Stimulated activated CD8-positive, alpha-beta memory T cell treated with anti-CD3 and anti-CD28 coated beads, Interleukin-4, amount 100 ng/mL, for 48 hours (primary cell): ENCODE measurements around the gene BLNK.
"Not testable (repeated sequence)": the region's sequence is repeated elsewhere in the genome, so short reads cannot be mapped to it uniquely, and the experiment has no call there.

Experiments
- DNase-seq: peaks from one replicate; pipeline ENCODE4 v3.0.0-alpha.2; 2020

Gene BLNK

DNA sequence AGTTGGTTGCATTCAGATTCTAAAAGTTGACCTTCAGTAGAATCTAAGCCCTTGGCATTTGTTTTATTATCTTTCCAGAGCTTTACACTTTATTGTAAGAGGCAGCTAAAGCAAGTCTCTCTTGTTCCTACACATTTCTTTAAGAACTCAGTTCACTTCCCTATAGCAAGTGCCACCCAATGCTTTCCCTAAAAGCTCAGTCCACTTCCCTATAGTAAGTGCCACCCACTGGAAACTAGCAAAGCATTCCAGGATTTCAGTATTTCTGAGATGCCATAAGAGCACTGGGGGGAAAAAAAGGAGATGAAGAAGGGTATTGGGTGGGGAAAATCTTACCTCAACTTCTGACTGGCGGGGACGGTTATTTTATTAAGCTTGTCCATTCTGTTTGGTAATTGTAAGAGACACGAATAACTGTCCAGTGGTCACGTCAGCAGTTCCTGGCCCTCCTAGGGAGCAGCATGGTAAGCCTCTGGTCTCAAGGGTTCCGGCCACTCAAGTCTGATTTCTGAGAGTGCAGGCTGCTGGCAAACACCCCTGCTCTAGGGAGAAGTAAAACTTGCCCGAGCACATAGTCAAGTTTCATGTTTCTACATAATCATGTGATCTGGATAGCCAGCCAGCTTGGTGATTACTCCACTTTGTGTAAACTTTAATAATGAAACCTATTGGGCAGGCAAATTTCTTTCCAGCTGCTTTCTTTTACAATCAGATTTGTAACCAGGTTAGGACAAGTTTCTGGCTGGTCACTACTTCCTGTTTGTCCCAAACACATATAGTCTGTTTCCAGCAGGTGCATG is at the start of gene BLNK:
BLNK (minus strand) TSS at position 554 of the 800 bp plus-strand sequence; CDS start at position 383, 171 bp downstream.
- DNase-seq, result no peak

DNA sequence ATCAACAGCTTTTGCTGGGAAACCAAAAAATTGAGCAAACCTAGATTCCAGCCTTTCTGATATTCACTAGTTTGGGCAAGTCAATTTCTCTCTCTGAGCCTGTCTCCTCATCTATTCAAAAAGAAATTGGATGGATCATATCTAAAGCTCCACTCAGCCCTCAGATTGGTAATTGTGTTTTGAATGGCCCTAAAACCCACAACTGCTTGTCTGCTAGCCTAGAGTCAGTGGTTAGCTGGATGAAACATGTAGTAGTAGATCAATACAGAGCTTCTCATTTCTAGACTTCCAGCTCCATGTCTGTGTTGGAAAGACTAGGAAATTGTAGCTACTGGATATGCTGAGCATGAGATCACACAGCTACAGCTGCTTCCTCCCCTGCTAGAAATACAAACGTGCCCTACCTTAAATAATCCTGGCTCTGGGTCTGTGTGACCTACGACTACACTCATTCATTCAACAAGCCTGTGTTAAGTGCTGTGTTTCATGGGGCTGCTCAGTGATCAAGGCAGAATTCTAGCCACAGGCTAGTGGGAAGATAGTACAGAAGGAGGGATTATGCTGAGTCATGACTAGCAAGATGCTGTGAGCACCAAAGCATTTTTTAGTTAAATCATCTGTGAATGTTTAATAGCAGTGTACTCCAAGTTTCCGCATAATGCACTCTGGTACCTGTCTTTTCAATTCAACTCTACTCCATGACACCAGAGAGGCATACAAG is 48.5 kb upstream of the BLNK start:
- no peak for DNase-seq

DNA sequence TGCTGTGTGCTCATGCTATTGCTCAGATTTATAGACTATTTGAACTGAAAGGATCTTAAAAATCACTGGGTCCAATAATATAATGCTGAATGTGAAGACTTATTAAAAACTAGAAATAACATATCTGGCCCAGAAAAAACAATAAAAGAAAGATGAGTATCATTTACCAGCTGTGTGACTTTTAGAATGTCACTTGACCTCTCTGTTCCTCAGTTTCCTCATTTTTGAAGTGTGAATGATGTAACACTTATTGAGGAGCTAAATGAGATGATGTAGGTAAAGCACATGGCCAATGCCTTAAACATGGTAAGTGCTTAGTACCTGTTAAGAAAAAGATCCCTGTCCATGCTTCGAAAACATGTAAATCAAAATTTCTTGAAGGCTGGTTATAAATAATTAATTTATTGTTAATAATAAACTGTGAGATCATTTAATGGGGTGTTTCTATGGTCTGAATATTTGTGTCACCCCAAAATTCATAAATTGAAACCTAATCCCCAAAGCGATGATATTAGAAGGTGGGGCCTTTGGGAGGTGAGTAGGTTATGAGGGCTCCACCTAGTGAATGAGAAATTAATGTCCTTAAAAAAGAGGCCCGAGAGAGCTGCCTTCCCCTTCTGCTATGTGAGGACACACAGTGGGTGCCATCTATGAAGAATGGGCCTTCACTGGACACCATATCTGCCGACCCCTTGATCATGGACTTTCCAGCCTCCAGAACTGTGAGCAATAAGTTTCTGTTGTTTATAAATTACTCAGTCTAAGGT is 45.9 kb upstream of the BLNK start:
- DNase-seq, result no peak

DNA sequence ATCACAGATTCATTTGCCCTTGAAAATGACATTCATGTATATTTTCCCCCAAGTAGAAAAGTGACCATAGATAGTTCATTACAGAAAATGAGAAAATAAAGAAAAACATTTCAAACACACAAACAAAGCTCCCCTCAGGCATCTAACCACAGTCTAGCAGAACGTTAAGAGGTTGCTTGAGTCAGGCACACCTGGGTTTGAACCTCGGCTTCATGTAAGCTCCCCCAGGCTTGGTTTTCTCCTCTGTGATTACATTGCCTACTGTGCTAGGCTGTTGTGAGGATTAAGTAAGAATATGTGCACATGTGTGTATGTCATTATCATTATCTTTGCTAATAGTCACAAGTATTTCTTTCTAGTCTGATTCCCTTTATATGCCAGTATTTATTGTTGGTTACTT is 42.0 kb upstream of the BLNK start:
- DNase-seq, result no peak

DNA sequence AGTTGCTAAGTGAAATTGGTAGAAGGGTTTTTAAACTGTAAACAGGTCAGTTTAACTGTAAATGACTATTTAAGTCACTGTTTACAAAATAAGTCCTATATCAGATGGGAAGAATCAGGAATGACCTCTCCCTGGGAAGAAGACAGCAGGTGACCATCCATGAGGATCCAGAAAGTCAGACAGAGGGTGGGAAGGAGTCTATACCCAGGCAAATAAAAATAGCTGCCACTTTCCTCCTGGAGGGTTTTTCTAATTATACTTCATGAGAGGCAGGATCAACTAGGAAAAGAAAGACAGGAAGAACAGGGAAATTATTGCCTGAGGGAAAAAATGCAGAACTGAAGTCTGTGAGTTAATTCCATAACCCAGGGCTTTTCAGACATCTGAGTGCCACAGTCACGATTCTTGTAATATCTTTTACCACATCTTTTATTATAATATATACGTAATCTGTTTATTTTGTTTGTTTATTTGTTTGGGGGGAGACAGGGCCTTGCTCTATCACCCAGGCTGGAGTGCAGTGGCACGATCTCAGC is 39.9 kb upstream of the BLNK start:
- DNase-seq, result no peak

DNA sequence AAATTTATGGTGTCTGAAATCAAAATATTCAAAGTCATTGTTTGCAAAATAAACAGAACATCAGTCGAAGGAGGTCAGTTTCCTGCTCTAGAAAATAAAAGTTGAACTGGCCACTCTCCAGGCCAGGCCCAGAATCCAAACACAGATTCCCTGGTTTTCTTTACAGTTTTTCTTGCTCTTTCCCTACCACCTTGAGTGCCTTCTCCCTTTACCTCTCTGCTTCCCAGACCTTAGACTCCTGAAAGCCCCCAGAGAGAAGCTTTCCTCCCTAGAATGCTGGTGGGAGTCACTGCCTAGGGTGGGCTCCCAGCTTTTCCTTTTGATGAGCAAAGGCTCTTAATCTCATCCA is 38.9 kb upstream of the BLNK start:
- DNase-seq, result no peak

DNA sequence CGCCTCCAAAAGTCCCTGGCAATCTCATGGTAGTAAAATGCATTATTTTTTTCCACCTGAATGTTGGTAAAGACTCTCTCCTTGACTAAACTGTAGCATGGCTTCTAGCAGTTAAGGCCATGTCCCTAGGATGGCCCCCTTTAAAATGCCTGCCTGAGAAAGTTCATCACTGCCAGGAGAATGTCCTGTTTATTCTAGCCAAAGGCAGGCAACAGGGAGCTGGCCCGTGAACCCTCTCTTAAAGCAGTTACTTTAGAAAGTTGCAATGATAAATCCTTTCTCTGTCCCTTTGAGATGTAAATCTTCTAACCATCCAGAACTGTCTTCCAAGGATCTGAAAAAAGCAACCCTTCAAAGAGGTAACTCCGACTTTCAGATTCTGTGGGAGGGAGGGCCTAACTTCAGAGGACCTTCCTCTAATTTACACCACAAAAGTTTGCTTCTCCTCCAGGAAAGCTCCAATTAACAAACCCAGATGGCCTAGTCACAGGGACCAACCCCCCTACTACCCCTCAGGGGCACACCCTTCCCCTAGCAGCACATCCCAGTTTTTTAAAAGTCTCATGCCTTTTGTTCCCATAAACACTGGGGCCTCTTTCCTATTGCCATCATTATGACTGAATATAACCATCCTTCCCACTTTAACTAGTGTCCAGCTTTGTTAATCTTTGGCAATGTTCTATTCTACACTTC is 38.4 kb upstream of the BLNK start:
- no peak for DNase-seq

DNA sequence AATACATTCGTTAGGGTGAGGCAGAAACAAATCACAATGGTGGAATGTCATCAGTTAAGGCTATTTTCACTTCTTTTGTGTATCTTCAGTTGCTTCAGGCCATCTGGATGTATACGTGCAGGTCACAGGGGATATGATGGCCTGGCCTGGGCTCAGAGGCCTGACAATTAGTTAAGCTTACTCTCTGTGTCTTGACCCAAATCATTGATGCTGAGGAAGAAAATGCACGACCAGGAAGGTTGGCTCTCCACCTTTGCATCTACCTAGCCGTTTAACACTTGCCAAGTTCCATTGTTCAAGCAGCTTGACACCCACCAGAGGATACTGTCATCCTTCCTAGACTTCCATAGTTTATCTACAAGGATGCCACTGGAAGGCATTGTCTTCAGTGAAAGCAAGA is 37.5 kb upstream of the BLNK start:
- not testable (repeated sequence) for DNase-seq

DNA sequence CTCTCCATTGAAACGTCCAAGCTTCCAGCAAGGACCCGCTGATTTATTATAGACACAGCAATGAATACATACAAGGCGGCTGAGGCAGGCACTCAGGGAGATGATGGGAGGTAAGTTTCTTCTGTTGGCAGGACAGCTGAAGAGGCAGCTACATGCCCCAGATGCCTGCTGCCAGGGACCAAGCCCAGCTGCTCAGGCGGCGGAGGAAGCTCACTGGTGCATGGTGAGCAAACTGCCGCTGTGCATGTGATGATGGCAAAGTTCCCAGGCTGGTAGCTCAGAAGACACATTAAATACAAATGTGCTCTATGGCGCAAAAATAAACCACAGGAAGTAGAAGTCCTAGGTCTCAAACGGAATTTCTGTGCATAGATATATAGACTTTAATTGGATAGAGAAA is 35.1 kb upstream of the BLNK start:
- DNase-seq, result no peak

DNA sequence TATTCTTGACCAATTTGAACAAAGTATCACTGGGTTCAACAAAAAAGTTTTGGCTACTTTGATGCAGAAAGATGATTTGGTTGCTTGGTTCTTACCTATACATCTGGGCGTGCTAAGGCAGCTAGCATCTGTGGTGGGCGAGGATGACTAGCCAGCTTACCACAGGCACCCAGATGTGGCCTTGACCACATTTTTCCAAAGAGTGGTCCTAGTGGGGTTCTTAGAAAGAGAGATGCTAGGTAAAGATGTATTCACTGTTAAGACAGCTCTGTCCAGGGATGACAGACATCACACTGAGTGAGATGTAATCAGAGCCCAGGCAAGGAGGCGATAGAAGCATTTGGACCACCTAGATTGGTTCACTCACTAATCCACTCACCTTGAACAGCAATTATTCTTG is 33.6 kb upstream of the BLNK start:
- DNase-seq, result no peak

DNA sequence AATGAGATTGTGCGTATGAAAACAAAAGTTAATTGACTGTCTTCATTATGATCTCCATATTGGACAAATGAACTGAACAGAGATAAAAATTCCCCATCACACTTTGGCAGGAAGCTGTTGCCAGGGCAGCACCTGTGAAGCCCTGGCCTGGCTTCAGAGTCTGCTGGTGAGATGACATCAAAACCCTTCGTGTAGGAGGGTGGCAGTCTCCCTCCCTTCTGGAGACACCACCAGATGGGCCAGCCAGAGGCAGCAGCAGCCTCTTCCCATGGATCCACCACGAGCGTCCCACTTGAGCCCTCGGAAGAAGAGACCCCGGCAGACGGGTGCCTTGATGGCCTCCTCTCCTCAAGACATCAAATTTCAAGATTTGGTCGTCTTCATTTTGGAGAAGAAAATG is 32.9 kb upstream of the BLNK start, which contains the start of gene DNTT:
DNTT (plus strand) TSS at position 205 of the 400 bp plus-strand sequence; CDS start at position 269, 64 bp downstream.
- DNase-seq, result no peak

DNA sequence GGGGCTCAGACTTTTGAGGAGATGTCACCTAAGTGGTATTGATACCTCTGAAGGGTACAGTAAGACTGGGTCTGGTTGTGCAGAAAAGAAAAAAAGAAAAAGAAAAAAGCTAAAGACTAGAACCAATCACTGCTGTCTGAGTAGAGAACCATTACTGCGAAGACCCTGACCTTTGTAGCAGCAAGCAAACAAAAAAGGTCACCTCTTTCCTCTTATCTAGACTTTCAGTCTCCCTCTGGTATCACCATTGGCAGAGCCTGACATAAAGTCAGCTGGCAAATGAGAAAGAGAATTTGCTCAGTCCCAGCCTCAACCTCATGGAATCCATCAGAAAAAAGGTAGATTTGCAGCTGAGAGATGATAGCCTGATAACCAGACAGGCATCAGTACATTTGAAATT is 30.2 kb upstream of the BLNK start:
- DNase-seq, result no peak

DNA sequence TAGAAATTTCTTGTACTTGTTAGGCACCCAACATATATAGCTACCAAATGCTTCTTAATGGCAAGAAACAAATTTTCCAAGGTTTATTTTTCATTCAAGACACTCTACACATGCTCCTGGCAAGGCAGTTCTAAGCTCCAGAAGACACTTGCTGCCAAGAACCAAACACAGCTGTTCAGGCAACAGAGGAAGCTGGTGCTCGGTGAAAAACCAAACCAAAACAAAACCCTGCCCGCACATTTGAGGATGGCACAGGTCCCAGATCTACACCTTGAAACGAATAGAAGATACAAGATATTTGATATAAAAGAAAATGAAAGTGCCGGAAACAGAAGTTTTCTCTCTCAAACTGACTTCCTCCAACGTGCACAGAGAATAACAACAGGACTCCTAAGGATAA is 28.0 kb upstream of the BLNK start:
- no peak for DNase-seq

DNA sequence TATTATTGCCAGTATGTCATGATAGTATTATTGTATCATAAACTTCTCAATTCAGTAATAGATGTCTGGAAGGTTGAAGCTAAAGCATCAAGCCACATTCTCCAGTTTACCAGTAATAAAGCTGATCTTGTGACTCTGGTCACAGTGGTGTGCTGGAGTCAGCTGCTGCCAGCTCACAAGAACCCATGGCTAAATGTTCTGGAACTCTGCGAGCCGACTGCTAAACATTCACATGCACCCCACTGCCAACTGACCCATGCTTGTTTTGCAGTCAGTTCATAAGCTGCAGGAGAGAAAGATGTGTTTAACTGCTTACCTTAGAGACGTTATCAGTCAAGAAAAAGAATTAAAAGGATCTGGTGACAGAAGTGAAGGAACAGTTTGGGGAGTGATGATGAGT is 27.0 kb upstream of the BLNK start:
- DNase-seq, result no peak

DNA sequence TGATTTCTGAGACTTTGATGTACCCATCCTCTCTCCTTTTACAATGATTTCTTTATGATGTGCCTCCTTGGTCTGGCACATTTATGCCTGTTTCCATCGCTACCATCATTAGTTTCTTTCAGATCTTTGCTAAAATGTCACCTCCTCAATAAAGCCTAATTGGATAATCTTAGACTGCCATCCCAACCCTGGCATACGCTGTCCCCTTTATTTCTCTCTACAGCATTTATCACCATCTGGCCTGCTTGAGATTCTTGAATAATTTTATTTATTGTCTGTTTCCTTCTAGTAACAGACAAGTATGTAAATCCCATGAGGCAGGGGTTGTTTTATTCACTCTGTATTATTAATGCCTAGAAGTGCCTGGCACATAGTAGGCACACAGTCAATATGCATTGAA is 26.1 kb upstream of the BLNK start:
- DNase-seq, result no peak

DNA sequence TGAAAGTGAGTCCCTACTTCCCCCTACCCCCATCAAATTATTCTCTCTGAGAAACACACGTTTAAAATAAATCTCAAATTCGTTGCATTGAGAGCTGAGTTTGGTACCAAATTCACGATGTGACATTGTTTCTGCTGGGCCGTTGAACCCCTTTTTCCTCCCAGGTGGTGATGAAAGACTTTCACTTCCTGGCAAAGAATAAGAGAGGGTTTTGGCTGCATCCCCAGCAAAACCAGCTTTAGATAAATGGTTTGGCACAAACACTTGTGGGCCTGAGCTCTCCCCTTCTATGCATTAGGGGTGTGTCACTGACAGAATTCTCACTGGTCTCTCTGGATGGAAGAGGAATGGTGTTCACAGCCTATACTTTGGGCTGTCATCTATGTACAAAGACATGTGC is 24.1 kb upstream of the BLNK start:
- no peak for DNase-seq

DNA sequence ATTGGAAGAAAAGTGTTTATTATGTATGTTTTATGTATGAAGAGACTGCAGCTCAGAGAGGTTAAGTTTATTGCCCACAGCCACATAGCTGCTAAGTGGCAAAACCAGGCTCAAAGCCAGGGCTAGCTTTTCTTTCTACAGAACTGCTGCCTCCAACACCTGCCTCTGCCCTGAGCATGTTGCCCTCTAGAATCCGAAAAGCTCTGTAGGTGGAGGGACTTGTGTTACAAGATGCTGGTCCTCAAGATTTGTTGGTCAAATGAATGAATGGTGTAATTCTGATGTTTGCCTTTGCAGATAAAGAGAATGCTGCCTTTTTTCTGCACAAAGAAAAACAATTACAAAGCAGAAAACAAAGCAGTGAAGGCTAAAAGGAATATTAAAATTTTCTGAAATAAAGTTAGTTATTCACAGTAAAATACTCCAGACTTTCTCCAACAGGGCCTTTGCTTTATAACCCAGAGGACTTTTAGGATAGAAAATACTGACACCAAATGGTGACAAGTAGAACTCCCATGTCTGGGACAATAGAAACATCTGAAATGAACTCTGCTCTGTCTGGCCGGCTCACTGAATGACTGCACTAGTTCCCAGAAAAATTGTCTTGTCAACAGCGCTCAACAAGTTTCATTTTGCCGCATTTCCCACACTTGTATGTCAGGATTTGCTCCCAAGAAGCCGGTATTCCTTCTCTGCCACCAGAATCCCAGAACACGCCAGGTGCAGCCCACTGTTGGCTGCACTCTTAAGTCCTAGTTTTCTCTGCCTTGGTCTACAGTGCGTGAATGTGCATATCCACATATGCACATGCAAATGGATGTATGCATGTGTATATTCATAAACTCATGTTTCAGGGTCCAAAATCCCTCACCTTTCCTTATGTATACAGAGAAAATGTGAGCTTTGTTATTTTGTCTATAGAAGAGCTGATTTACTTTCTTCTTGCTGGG is 21.9 kb upstream of the BLNK start:
- no peak for DNase-seq

DNA sequence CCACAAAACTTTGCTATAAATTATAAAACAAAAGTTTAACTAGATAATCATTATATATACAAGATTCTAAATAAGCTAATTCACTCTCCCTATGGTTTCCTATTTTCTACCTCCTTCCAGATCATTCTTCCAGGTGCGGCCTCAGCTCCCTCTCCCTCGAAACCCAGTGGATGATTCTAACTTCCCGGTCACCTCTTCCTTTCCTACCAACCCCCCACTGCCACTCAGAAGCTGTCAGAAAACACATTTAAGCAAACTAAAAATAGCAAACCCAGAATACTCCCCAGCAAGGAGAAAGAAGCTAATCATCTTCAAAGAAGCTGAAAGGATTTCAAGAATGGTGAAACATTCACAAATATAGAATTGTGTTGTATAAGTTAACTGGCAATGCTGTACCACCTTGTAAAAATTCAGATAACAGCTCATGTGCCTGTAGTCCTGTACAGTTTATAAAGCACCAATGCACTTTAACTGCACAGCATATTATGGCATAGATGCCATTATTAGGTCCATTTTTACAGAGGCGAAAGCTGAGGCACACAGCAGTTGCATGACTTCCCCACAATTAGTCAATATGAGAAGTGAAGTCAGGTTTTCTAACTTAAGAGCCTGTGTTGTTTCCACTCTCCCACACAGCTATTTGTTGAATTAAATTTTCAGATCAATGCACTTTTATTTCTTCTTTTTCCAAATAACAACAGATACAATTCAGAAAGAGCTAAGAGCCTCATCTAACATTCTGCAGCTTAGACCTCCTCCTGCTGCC is 19.2 kb upstream of the BLNK start:
- no peak for DNase-seq

DNA sequence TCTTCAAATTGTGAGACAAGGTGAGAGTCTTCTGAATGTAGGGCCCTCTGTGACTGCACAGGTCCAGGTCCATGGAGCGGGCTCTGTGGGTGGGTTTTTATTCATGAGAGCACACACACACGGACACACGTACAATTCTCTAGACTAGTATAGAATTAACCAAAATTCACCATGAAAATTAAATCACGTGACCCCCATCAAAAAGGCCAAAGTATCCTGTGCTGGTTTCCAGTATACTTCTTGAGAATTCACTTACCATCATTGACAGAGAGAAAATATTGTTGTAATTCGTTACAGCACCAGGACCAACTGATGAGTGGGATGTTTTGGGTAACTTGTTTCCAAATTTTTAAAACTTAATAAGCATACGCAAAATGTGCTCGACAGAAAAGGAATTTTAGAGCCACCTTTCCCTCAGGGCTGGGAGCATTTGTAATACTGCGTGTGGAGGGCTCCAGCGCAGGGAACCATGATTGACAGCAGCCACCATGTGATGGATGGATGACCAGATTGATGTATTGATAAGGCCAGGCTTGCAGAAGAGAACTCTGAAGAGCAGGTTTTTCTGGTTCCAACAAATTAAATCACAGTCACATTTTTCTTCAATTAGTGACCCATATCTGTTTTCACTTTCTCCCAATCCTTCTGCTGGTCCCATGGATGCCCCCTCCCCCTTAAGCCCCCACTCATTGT is 18.0 kb upstream of the BLNK start:
- no peak for DNase-seq

DNA sequence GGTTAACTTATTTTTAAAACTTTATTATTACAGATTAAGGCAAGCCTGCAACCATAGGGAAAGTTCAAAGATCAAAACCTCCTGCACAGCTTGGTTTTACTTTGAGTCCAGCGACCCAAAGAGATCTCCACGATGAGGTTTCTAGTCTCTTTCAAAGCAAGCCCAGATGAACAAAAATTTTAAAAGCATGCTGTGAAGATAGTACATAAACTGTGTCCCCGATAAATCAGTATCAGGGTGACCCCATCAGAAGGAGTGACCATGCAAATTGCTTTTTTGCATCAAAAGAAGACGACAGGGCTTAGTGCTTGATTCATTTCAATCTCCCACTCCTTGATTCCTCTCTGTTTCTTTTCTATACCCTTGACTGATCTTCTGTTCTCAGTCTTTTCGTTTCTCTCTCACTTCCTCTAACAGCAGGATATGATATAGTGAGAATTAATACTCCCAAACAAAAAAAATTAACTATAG is 16.8 kb upstream of the BLNK start:
- no peak for DNase-seq
